H9 (cell line): Measurements from ENCODE around the gene TIAM2. TPM values are rescaled to one million over a fixed set of nuclear protein-coding genes. Genes with fewer than 3 reads are reported as not detected.
A peak's percentile ranks its signal among the peaks of the same experiment; 100 is the strongest.

Experiments used
- DNase-seq: peaks from one replicate; pipeline ENCODE4 v3.0.0-alpha.2; 2017
- H2AFZ ChIP-seq: one replicate; pipeline ENCODE4 v1.6.1; 2013; ENCODE audit warnings: mild to moderate bottlenecking, low read length, control low read depth, moderate library complexity
- H2AK5ac ChIP-seq: 2 replicates; pipeline ENCODE4 v1.6.1; 2013; ENCODE audit warnings: low read length, control low read depth, mixed read lengths; ENCODE audit not compliant: insufficient read length
- H2BK120ac ChIP-seq: one replicate; pipeline ENCODE4 v1.6.1; 2013; ENCODE audit warnings: low read depth, mild to moderate bottlenecking, low read length, control low read depth, inconsistent platforms; ENCODE audit not compliant: poor library complexity, severe bottlenecking
- H2BK12ac ChIP-seq: 2 replicates; pipeline ENCODE4 v1.6.1; 2013; ENCODE audit warnings: low read length, control low read depth, mixed read lengths, low read depth; ENCODE audit not compliant: insufficient read length
- H2BK15ac ChIP-seq: 2 replicates; pipeline ENCODE4 v1.6.1; 2013; ENCODE audit warnings: low read depth, low read length, control low read depth
- H2BK20ac ChIP-seq: one replicate; pipeline ENCODE4 v1.6.1; 2013; ENCODE audit warnings: low read depth, mild to moderate bottlenecking, low read length, control low read depth, inconsistent platforms; ENCODE audit not compliant: poor library complexity, severe bottlenecking
- H2BK5ac ChIP-seq: 2 replicates; pipeline ENCODE4 v1.6.1; 2013; ENCODE audit warnings: low read length, control low read depth, mixed read lengths; ENCODE audit not compliant: insufficient read length
- H3K14ac ChIP-seq: 2 replicates; pipeline ENCODE4 v1.6.1; 2013; ENCODE audit warnings: low read length, control low read depth; ENCODE audit not compliant: insufficient read depth
- H3K18ac ChIP-seq: 2 replicates; pipeline ENCODE4 v1.6.1; 2013; ENCODE audit warnings: low read depth, mild to moderate bottlenecking, mixed read lengths, low read length, control low read depth; ENCODE audit not compliant: insufficient read length
- H3K23ac ChIP-seq: 2 replicates; pipeline ENCODE4 v1.6.1; 2013; ENCODE audit warnings: low read length, control low read depth, mixed read lengths, low read depth; ENCODE audit not compliant: insufficient read length
- H3K23me2 ChIP-seq: 2 replicates; pipeline ENCODE4 v1.6.1; 2013; ENCODE audit warnings: low read depth, mild to moderate bottlenecking, mixed read lengths, low read length, control low read depth; ENCODE audit not compliant: insufficient read length, poor library complexity, severe bottlenecking
- H3K27ac ChIP-seq: 2 replicates; pipeline ENCODE4 v1.5.1; 2013; ENCODE audit warnings: low read length, control low read depth, mixed read lengths, low read depth; ENCODE audit not compliant: insufficient read length
- H3K27me3 ChIP-seq: 2 replicates; pipeline ENCODE4 v1.6.1; 2013; ENCODE audit warnings: low read length, control low read depth, inconsistent platforms; ENCODE audit not compliant: insufficient read depth
- H3K4ac ChIP-seq: 2 replicates; pipeline ENCODE4 v1.6.1; 2013; ENCODE audit warnings: low read depth, mild to moderate bottlenecking, control low read depth, inconsistent platforms, low read length, moderate library complexity
- H3K4me1 ChIP-seq: 2 replicates; pipeline ENCODE4 v1.6.1; 2013; ENCODE audit warnings: low read length, control low read depth, inconsistent platforms; ENCODE audit not compliant: insufficient read depth
- H3K4me2 ChIP-seq: 2 replicates; pipeline ENCODE4 v1.6.1; 2013; ENCODE audit warnings: low read length, control low read depth, mixed read lengths; ENCODE audit not compliant: insufficient read length, insufficient read depth
- H3K56ac ChIP-seq: 2 replicates; pipeline ENCODE4 v1.6.1; 2013; ENCODE audit warnings: low read depth, mild to moderate bottlenecking, mixed read lengths, low read length, control low read depth; ENCODE audit not compliant: insufficient read length
- H3K79me1 ChIP-seq: 2 replicates; pipeline ENCODE4 v1.6.1; 2013; ENCODE audit warnings: low read depth, mild to moderate bottlenecking, moderate library complexity, low read length, control low read depth, inconsistent platforms; ENCODE audit not compliant: insufficient read depth, poor library complexity, severe bottlenecking
- H3K79me2 ChIP-seq: 2 replicates; pipeline ENCODE4 v1.6.1; 2013; ENCODE audit warnings: low read length, control low read depth, inconsistent platforms; ENCODE audit not compliant: insufficient read depth
- H3K9ac ChIP-seq: 2 replicates; pipeline ENCODE4 v1.6.1; 2013; ENCODE audit warnings: low read length, control low read depth, mixed read lengths; ENCODE audit not compliant: insufficient read length; ENCODE audit errors: extremely low read depth
- H3K9me3 ChIP-seq: one replicate; pipeline ENCODE4 v1.6.1; 2013; ENCODE audit warnings: low read depth, low read length, inconsistent platforms; ENCODE audit not compliant: control insufficient read depth
- H3T11ph ChIP-seq: one replicate; pipeline ENCODE4 v1.6.1; 2013; ENCODE audit warnings: mild to moderate bottlenecking, low read length, control low read depth, inconsistent platforms
- H4K20me1 ChIP-seq: one replicate; pipeline ENCODE4 v1.6.1; 2013; ENCODE audit not compliant: control insufficient read depth, insufficient read length, insufficient read depth
- H4K5ac ChIP-seq: 2 replicates; pipeline ENCODE4 v1.6.1; 2013; ENCODE audit warnings: low read depth, mild to moderate bottlenecking, mixed read lengths, low read length, control low read depth; ENCODE audit not compliant: insufficient read length
- H4K8ac ChIP-seq: replicated peaks from 2 replicates; pipeline ENCODE4 v1.6.1; 2013; ENCODE audit warnings: low read length, control low read depth, mixed read lengths, low read depth; ENCODE audit not compliant: insufficient read length
- H4K91ac ChIP-seq: 2 replicates; pipeline ENCODE4 v1.6.1; 2013; ENCODE audit warnings: low read depth, mild to moderate bottlenecking, moderate library complexity, mixed read lengths, low read length, control low read depth; ENCODE audit not compliant: insufficient read length
- H3K27ac Mint-ChIP-seq, 3 experiments: 2 replicates in 2 of 3; 3 replicates in 1 of 3; pipeline ENCODE4 v1.8.0; 2020 to 2021; ENCODE audit warnings: mixed read lengths in 3 of 3, mild to moderate bottlenecking in 1 of 3, moderate library complexity in 1 of 3
- H3K27me3 Mint-ChIP-seq: 2 replicates; pipeline ENCODE4 v1.8.0; 2021; ENCODE audit warnings: low read depth, mild to moderate bottlenecking, moderate library complexity, mixed read lengths
- H3K36me3 Mint-ChIP-seq, 3 experiments: 2 replicates in 2 of 3; 3 replicates in 1 of 3; pipeline ENCODE4 v1.8.0; 2020 to 2021; ENCODE audit warnings: low read depth in 3 of 3, mixed read lengths in 3 of 3; ENCODE audit not compliant: insufficient read depth in 1 of 3
- H3K4me1 Mint-ChIP-seq, 2 experiments: 2 replicates each; pipeline ENCODE4 v1.8.0; 2020; ENCODE audit warnings: mixed read lengths in 2 of 2
- H3K4me3 Mint-ChIP-seq, 2 experiments: 2 replicates in 1 of 2; 3 replicates in 1 of 2; pipeline ENCODE4 v1.8.0; 2020 to 2021; ENCODE audit warnings: mild to moderate bottlenecking in 2 of 2, mixed read lengths in 2 of 2, moderate library complexity in 1 of 2
- H3K9me3 Mint-ChIP-seq, 2 experiments: 2 replicates in 1 of 2; 3 replicates in 1 of 2; pipeline ENCODE4 v1.8.0; 2020; ENCODE audit warnings: mild to moderate bottlenecking in 2 of 2, mixed read lengths in 2 of 2, moderate library complexity in 1 of 2
- WGBS: extraction: QIAGEN DNeasy Blood & Tissue Kit; methylation state at CpG from one replicate; pipeline ENCODE4 v1.1.7; 2013; ENCODE audit warnings: missing lambda C conversion rate, low lambda C conversion rate, mixed read lengths; ENCODE audit not compliant: insufficient read length; ENCODE audit errors: extremely low coverage; 5-methylcytosine and 5-hydroxymethylcytosine counted together
- total RNA-seq: library from RNA; stranded (reverse); gene quantifications from 2 replicates; pipeline ENCODE4 v1.2.1, GENCODE V29; 2021
- TF ChIP-seq, protein P1 (sequence below): fragments of 200-600 bp; sonication (generic); conservative IDR thresholded peaks from 3 replicates; pipeline ENCODE4 v1.8.0; 2021; ENCODE audit warnings: antibody characterized with exemption, mild to moderate bottlenecking

The TIAM2 gene
- total RNA-seq, 1 experiment from 2014 or later = 6.3 TPM

DNA sequence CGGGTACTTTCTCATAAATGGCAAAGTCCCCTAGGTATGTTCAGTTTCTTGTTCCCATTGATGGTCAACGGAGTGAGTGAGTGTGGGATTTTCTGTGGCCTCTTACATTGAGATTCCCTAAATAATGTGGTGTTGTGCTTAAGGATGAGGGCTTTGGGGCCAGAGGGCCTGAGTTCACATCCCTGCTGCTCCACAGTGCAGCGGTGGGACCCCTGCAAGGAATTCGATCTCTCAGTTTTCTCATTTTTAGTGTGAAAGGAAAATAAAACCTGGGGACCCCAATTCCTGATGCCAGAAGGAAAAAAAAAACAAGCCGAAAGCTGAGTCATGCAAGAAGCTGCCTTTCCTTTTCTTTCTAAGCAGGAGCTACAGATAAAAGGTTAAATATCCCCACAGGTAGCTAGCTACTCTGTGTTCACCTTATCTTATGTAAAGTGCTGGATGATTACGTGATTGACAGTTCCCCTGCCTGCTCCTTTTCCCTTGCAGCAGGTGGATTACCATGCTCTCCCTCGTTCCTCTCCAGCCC, 148.5 kb downstream of the TIAM2 start:
- DNase-seq = no peak
- no peaks in the 10 kb centered on the region for H3K9me3 ChIP-seq
- H3K4me1 ChIP-seq = peaks cover 20% of the 10 kb centered on the region
- no peak overlapping the region for H2BK20ac ChIP-seq
- peak overlapping the region; percentile 68 for H2BK12ac ChIP-seq
- no peak overlapping the region for H3K14ac ChIP-seq
- no peak overlapping the region for H3T11ph ChIP-seq
- no peaks in the 10 kb centered on the region for H3K79me2 ChIP-seq
- TF ChIP-seq, protein P1, sequence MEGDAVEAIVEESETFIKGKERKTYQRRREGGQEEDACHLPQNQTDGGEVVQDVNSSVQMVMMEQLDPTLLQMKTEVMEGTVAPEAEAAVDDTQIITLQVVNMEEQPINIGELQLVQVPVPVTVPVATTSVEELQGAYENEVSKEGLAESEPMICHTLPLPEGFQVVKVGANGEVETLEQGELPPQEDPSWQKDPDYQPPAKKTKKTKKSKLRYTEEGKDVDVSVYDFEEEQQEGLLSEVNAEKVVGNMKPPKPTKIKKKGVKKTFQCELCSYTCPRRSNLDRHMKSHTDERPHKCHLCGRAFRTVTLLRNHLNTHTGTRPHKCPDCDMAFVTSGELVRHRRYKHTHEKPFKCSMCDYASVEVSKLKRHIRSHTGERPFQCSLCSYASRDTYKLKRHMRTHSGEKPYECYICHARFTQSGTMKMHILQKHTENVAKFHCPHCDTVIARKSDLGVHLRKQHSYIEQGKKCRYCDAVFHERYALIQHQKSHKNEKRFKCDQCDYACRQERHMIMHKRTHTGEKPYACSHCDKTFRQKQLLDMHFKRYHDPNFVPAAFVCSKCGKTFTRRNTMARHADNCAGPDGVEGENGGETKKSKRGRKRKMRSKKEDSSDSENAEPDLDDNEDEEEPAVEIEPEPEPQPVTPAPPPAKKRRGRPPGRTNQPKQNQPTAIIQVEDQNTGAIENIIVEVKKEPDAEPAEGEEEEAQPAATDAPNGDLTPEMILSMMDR = no peak
- H3K4me2 ChIP-seq = peak overlapping the region; percentile 18
- no peaks in the 10 kb centered on the region for H3K23me2 ChIP-seq
- H3K9ac ChIP-seq = no peak overlapping the region
- H4K5ac ChIP-seq = no peak overlapping the region
- no peak overlapping the region for H3K4ac ChIP-seq
- H3K27me3 ChIP-seq = no peaks in the 10 kb centered on the region
- no peak overlapping the region for H2BK5ac ChIP-seq
- H3K4me1 Mint-ChIP-seq = peaks cover 54 to 59% of the 10 kb centered on the region in 2 experiments
- H3K4me3 Mint-ChIP-seq = peak overlapping the region in 1 of 2 experiments; percentile 63; a peak in 3 of 5 replicates
- peaks cover 3 to 25% (median 11%) of the 10 kb centered on the region in 3 experiments for H3K36me3 Mint-ChIP-seq
- H2BK15ac ChIP-seq = no peak overlapping the region
- H3K56ac ChIP-seq = no peak overlapping the region
- no peak overlapping the region for H2BK120ac ChIP-seq
- no peaks in the 10 kb centered on the region for H3K27me3 Mint-ChIP-seq
- no peak overlapping the region for H3K23ac ChIP-seq
- H3K27ac ChIP-seq = no peak overlapping the region
- H3K18ac ChIP-seq = no peak overlapping the region
- peaks cover 3% of the 10 kb centered on the region for H4K20me1 ChIP-seq
- no peak overlapping the region for H2AFZ ChIP-seq
- no peaks in the 10 kb centered on the region for H3K9me3 Mint-ChIP-seq
- no CpG with 5 or more reads among the region's 7 CpGs for WGBS
- no peak overlapping the region for H2AK5ac ChIP-seq
- no peak overlapping the region for H4K8ac ChIP-seq
- no peaks in the 10 kb centered on the region for H3K79me1 ChIP-seq
- H3K27ac Mint-ChIP-seq = peak overlapping the region; percentile 54 to 98 (median 97)
- H4K91ac ChIP-seq = no peak overlapping the region
